Panc1 (cell line): ENCODE data around the gene EXOC6B. TPM values are rescaled to one million over a fixed set of nuclear protein-coding genes. Genes with fewer than 3 reads are reported as not detected.

Source experiments
- ATAC-seq: fragments of 200-7000 bp; cut with Tn5 transposase; 2 replicates; pipeline ENCODE4 v1.9.1; 2020; ENCODE audit warnings: mild to moderate bottlenecking, moderate library complexity
- BruUV-seq: library from RNA; stranded (reverse); fragments of 400-500 nt; replicated peaks from 2 replicates; lab custom pipeline; 2021; lab: Mats Ljungman, UMichigan
- CTCF ChIA-PET: fragments of 300-600 bp; sonication (Branson Sonifier 250); formaldehyde crosslinking; loops from one replicate; lab custom pipeline; 2022; ENCODE audit warnings: antibody characterized with exemption; lab: Charles Lee
- POLR2A ChIA-PET: fragments of 300-600 bp; sonication (Branson Sonifier 250); formaldehyde crosslinking; loops from one replicate; lab custom pipeline; 2022; ENCODE audit warnings: antibody characterized with exemption; lab: Charles Lee
- DNase-seq: peaks from one replicate; pipeline ENCODE4 v3.0.0-alpha.2; 2010; ENCODE audit warnings: low read depth, low spot score
- H3K27ac ChIP-seq: 2 replicates; pipeline ENCODE4 v1.5.1; 2011; ENCODE audit warnings: mild to moderate bottlenecking, low read length, inconsistent platforms
- H3K27me3 ChIP-seq: fragments of 200-500 bp; sonication (Bioruptor generic); 2 replicates; pipeline ENCODE4 v1.6.0; 2014; ENCODE audit warnings: low read length, inconsistent platforms; ENCODE audit not compliant: control insufficient read depth, insufficient read depth
- H3K36me3 ChIP-seq: fragments of 200-500 bp; sonication (Bioruptor generic); 2 replicates; pipeline ENCODE4 v1.5.1; 2014; ENCODE audit warnings: inconsistent platforms, mild to moderate bottlenecking, low read length, moderate library complexity; ENCODE audit not compliant: control insufficient read depth, insufficient read depth
- H3K4me1 ChIP-seq: 2 replicates; pipeline ENCODE4 v1.5.1; 2011; ENCODE audit warnings: inconsistent platforms, mild to moderate bottlenecking, low read length, moderate library complexity; ENCODE audit not compliant: control insufficient read depth, insufficient read depth
- H3K4me3 ChIP-seq, 2 experiments: 2 replicates each; pipeline ENCODE4 v1.5.1; 2011 to 2012; ENCODE audit warnings: low read depth in 2 of 2, low read length in 2 of 2, mild to moderate bottlenecking in 2 of 2, inconsistent platforms in 1 of 2, moderate library complexity in 1 of 2
- H3K9me3 ChIP-seq: fragments of 200-500 bp; sonication (Bioruptor generic); 2 replicates; pipeline ENCODE4 v1.5.1; 2014; ENCODE audit warnings: low read depth, mild to moderate bottlenecking, inconsistent platforms, low read length, moderate library complexity; ENCODE audit not compliant: control insufficient read depth, insufficient read depth
- POLR2AphosphoS5 ChIP-seq: IDR thresholded peaks from 2 replicates; pipeline ENCODE4 v1.6.1; 2012; ENCODE audit warnings: mild to moderate bottlenecking, low read depth, low read length, moderate library complexity
- SIN3A ChIP-seq: IDR thresholded peaks from 2 replicates; pipeline ENCODE4 v1.6.1; 2012; ENCODE audit warnings: low read depth, mild to moderate bottlenecking, low read length, moderate library complexity, borderline replicate concordance; ENCODE audit not compliant: insufficient read depth
- TCF7L2 ChIP-seq: IDR thresholded peaks from 2 replicates; pipeline ENCODE4 v1.6.1; 2011; ENCODE audit warnings: mild to moderate bottlenecking, low read depth, low read length, inconsistent platforms
- in situ Hi-C: cut with HindIII; loops from 2 replicates; pipeline ENCODE4 v1.10.0; 2016; ENCODE audit warnings: low sequenced_read_pairs, low pct_unique_long_range_greater_than_20kb
- intact Hi-C: fragments of 100-400 bp; cut with micrococcal nuclease; formaldehyde crosslinking; loops from one replicate; pipeline ENCODE4 v1.10.0; 2022; ENCODE audit not compliant: unreplicated experiment
- total RNA-seq: library from RNA; stranded (reverse); gene quantifications from one replicate; pipeline ENCODE4 v1.2.1, GENCODE V29; 2021; ENCODE audit not compliant: unreplicated experiment
- TF ChIP-seq, protein P1 (sequence below), 2 experiments: IDR thresholded peaks; 2 replicates each; pipeline ENCODE4 v1.6.1; 2011 to 2012; ENCODE audit warnings: low read depth in 2 of 2, control low read depth in 1 of 2, low read length in 1 of 2, mild to moderate bottlenecking in 1 of 2, moderate library complexity in 1 of 2; ENCODE audit not compliant: insufficient read depth in 1 of 2
- TF ChIP-seq, protein P2 (sequence below): fragments of 450-650 bp; IDR thresholded peaks from 2 replicates; pipeline ENCODE4 v1.5.1; 2017; ENCODE audit warnings: mild to moderate bottlenecking

Gene EXOC6B
- total RNA-seq, 1 experiment from 2014 or later, result 23.2 TPM

DNA sequence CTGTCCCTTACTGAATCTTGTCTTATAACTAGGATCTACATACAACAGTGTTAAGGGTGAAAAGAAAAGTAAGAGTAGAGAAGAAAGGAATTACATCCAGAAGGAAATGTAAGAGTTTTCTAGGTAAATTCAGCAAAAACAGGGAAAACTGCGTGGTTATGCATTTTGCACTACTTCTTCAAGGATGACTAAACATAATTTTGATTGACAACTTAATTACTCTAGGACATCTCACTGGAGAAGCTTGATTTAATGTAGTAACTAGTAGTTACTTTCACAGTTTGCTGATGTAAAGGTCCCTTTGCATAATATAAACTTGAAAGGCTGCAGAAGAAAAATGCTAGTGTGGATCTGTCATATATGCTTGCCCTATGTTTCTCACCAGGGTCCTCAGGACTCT lies 464.8 kb downstream of the EXOC6B start:
- ATAC-seq, result no peak
- no TSS peak for BruUV-seq
- no peak for DNase-seq
- Histone ChIP-seq H3K27me3 (no peaks in the 10 kb centered on the region), H3K36me3 (no peaks in the 10 kb centered on the region; the same call in 1 of the 2 replicates), H3K4me3 (no peak overlapping the region), H3K9me3 (no peaks in the 10 kb centered on the region), H3K4me1 (no peaks in the 10 kb centered on the region), H3K27ac (no peak overlapping the region)
- ChIA-PET POLR2A (no interaction called here), CTCF (interaction anchor here (0.7 kb wide), 1 partner anchor 188 kb away, joined by 9 read pairs; no protein-coding TSS in a partner anchor)
- in situ Hi-C loops, result no loop called here
- TF ChIP-seq, protein P1, sequence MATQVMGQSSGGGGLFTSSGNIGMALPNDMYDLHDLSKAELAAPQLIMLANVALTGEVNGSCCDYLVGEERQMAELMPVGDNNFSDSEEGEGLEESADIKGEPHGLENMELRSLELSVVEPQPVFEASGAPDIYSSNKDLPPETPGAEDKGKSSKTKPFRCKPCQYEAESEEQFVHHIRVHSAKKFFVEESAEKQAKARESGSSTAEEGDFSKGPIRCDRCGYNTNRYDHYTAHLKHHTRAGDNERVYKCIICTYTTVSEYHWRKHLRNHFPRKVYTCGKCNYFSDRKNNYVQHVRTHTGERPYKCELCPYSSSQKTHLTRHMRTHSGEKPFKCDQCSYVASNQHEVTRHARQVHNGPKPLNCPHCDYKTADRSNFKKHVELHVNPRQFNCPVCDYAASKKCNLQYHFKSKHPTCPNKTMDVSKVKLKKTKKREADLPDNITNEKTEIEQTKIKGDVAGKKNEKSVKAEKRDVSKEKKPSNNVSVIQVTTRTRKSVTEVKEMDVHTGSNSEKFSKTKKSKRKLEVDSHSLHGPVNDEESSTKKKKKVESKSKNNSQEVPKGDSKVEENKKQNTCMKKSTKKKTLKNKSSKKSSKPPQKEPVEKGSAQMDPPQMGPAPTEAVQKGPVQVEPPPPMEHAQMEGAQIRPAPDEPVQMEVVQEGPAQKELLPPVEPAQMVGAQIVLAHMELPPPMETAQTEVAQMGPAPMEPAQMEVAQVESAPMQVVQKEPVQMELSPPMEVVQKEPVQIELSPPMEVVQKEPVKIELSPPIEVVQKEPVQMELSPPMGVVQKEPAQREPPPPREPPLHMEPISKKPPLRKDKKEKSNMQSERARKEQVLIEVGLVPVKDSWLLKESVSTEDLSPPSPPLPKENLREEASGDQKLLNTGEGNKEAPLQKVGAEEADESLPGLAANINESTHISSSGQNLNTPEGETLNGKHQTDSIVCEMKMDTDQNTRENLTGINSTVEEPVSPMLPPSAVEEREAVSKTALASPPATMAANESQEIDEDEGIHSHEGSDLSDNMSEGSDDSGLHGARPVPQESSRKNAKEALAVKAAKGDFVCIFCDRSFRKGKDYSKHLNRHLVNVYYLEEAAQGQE (IDR thresholded peaks at IDR 0.05; ENCODE audit: insufficient read depth in 1 of 2, low read depth in 2 of 2, low read length in 1 of 2), result no peak
- no peak for TF ChIP-seq POLR2AphosphoS5
- TF ChIP-seq, protein P2, sequence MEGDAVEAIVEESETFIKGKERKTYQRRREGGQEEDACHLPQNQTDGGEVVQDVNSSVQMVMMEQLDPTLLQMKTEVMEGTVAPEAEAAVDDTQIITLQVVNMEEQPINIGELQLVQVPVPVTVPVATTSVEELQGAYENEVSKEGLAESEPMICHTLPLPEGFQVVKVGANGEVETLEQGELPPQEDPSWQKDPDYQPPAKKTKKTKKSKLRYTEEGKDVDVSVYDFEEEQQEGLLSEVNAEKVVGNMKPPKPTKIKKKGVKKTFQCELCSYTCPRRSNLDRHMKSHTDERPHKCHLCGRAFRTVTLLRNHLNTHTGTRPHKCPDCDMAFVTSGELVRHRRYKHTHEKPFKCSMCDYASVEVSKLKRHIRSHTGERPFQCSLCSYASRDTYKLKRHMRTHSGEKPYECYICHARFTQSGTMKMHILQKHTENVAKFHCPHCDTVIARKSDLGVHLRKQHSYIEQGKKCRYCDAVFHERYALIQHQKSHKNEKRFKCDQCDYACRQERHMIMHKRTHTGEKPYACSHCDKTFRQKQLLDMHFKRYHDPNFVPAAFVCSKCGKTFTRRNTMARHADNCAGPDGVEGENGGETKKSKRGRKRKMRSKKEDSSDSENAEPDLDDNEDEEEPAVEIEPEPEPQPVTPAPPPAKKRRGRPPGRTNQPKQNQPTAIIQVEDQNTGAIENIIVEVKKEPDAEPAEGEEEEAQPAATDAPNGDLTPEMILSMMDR, result no peak
- TF ChIP-seq SIN3A, result no peak
- TF ChIP-seq TCF7L2, result no peak
- intact Hi-C loops, result no loop called here

DNA sequence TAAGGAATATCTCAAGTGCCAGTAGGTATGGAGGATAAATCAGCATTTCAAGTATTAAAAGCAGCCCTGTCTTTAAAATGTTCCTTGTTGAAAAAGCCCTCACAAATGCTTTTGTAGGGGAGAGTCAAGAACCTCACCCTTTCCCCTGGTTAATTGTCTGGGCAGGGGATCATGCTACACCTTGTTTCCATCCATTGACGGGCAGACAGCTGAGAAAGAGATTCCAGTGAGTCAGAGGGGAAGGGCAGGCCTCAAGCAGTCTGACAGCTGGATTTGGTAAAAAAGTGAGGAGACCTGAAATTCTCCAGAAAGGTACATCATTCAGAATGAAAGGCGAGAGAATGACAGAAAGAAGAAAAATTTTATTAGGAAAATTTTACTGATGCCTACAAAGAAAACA lies 475.0 kb downstream of the EXOC6B start:
- in situ Hi-C loops, result no loop called here
- DNase-seq, result no peak
- H3K27ac ChIP-seq, result no peak overlapping the region

More for the DNA sequence above, 475.0 kb downstream of the EXOC6B start:
- no peaks in the 10 kb centered on the region for H3K36me3 ChIP-seq
- no peak for ATAC-seq
- BruUV-seq, result no TSS peak
- H3K4me1 ChIP-seq, result no peaks in the 10 kb centered on the region
- POLR2A ChIA-PET, result no interaction called here
- H3K4me3 ChIP-seq, result no peak overlapping the region
- intact Hi-C loops, result no loop called here
- no peaks in the 10 kb centered on the region for H3K27me3 ChIP-seq
- TF ChIP-seq SIN3A (no peak), POLR2AphosphoS5 (no peak), TCF7L2 (no peak)
- TF ChIP-seq, protein P2, result no peak
- TF ChIP-seq, protein P1 (IDR thresholded peaks at IDR 0.05; ENCODE audit: insufficient read depth in 1 of 2, low read depth in 2 of 2, low read length in 1 of 2), result no peak
- CTCF ChIA-PET, result no interaction called here
- H3K9me3 ChIP-seq, result no peaks in the 10 kb centered on the region
